Hematopoietic multipotent progenitor cell treated with erythropoietin and hydrocortisone succinate and interleukin-3 and kit ligand, for 15 days (in vitro differentiated cells): ENCODE results near the gene CAPS.

ENCODE experiments used
- DNase-seq: peaks from one replicate; pipeline ENCODE4 v3.0.0-alpha.2; 2015; ENCODE audit warnings: low spot score

Gene CAPS

DNA sequence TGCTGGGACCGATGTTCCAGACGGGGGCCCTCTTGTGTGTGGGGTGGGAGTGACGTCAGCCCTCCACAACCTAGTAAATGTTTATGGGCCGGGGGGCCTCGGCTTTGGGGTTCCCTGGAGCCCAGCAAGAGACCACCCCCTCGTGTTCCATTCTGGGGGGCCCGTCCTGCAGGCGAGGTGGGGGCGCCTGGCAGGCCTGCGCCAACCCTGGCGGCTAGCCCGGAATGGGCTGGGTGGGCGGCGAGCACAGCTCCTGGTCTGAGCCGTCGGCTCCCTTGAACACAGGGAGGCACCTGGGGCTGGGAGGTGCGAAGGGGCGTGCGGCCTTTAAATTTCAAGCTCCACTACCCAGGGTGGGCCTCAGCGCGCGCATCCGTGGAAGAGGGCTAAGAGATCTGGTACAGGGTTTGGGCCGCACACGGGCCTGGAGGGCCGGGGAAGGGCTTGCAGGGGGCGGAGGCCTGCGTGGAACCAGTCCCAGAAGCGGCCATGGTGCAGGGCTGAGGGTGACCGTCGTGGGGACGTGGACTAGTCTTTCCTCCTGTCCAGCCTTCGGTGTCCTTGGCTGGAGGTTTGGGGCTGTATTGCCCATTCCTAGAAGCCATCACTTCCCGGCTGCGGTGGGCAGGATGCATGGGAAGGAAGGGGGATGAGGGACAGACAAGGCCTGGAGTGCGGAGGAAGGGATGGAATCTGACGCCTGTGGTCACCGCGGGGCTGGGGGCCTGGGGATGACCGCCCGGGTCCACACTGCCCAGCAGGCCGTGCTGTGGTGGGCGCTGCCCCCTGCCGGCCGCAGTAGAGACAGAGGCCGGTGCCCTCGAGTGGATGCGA is 21.9 kb upstream of the CAPS start:
- DNase-seq, result peak; percentile 33

DNA sequence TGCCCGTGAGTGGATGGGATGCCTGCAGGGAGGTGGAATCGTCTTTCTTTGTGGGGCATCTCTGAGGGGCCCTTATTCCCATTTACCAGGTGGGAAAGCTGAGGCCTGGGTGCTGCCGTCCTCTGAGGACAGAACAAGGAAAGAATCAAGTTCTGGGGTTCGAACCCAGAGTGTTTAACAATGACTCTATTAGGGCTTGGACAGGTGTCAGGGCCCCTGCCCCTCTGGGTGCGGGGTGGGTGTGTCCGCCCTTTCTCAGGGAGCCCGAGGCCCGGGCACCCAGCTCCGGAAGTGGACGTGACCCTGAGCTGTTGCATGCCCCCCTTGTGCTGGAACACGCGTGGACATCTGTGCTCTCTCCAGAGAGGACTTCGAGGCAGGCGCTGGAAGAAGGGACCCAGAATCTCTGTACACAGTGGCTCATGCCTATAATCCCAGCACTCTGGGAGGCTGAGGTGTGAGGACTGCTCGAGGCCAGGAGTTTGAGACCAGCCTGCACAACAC is 21.2 kb upstream of the CAPS start:
- DNase-seq, result no peak

DNA sequence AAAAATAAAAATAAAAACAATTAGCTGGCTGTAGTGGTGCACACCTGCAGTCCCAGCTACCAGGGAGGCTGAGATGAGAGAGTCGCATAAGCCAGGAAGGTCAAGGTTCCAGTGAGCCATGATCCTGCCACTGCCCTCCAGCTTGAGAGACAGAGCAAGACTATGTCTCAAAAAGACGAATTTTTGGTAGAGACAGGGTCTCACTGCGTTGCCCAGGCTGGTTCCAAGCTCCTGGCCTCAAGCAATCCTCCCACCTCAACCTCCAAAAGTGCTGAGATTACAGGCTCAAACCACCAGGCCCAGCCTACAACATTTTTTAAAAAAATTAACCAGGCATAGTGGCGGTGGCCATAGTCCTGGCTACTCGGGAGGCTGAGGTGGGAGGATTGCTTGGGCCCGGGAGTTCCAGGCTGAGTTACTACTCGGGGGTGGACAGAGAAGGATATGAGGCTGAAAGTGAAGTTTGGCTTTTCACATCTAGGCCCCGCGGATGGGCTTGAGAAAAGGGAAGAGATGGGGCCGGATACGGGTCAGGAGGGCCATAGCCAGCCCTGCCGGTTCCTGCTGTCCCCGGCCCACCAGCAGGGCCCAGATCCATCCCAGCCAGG is 20.7 kb upstream of the CAPS start:
- DNase-seq, result no peak

DNA sequence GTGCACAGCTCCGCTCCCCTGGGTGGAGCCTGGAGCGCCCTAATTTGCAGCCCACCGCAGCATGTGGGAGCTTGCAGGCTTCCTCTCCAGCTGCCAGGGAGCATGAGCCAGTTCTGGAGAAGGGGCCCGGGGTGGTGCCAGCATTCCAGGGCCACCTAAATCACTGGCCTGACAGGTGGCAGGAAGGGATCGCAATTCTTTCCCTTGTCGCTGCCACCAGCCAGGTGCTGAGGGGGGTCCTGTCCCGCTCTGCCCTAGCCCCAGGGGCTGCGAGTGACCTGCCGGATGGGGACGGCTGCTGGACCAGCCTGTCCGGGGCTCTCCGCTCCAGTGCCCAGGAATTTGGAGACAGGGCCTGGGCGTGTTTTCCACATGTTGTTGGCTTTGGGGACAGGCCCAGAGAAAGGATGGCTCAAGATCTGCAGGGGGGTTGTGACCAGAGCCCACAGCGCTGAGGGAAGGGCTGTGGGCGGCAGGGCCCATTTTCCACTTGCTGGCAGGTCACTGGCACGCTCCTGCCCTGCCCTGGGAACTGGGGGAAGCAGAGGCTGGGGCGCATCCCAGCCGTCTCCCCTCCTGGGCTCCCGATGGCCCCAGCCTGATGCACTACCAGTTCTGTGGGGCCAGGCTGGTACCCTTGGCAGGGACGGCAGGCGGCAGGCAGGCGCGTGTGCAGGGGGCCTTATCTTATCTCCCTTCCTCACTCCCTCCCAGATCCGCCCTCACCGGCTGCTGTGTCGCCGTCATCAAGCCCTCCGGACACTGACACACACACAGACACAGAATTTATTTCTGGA is 19.9 kb upstream of the CAPS start:
- peak; percentile 85 for DNase-seq

DNA sequence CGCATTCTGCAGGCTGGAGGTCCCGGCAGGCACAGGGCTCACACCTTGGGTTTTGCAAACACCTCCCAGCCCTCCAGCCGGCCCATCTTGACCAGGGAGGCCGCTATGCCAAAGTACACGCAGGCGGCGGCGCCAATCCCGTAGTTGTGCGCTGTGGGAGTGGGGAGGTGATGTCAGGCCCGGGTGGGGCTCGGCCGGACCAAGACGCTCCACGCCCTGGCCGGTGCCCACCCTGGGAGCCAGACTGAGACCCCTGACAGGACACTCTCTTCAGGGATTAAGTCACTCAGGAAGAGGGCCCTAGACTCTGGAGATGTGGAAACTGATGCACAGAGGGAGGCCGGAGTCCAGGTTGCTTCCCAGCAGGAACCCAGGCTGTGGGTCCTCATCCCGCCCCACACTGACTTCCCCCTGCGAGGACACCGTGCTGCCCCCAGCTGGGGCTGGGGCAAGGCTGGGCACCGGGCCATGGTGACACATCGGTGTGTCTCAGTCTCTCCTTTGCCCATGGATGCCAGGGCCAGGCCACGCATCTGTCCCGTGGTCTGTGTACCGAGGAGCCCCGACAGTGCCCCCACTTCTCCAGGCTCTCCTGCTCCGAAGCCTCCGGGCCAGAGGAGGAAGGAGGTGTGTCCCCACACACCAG is 19.2 kb upstream of the CAPS start:
- peak; percentile 25 for DNase-seq

DNA sequence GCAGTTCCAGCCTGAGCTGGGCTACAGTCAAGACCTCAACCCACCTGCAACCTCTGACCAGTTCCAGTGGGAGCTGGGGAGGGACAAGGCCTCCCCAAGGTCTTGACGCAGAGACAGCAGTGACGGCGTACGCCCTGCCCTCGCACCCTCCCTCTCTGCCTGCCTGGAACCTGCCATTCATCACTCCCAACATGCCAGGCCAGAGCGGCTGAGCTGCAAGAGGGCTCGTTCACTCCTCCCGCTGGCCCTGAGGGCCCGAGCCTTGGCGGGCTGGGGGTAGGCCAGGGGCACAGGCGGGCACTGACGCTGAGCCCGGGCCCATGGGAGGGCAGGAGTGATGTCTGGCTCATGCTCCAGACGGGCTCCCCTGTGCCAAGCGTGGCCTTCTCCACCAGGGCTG is 18.6 kb upstream of the CAPS start:
- DNase-seq, result no peak

DNA sequence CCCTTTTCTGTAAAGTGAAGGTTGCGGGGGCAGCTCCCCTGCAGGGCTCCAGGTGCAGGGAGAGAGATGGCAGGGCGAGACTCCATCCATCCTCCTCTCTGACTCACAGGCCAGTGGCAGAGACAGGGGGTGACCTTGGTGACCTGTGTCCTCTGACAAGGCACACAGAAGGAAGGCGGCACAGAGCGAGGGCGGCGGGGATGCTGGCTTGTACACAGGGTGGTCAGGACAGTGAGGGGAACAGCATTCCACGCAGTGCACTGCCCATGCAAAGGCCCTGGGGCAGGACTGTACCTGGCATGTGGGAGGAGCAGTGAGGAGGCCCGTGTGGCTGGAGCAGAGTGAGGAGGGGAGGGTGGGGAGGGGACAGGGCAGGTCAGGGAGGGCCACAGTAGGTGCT is 18.2 kb upstream of the CAPS start:
- no peak for DNase-seq

DNA sequence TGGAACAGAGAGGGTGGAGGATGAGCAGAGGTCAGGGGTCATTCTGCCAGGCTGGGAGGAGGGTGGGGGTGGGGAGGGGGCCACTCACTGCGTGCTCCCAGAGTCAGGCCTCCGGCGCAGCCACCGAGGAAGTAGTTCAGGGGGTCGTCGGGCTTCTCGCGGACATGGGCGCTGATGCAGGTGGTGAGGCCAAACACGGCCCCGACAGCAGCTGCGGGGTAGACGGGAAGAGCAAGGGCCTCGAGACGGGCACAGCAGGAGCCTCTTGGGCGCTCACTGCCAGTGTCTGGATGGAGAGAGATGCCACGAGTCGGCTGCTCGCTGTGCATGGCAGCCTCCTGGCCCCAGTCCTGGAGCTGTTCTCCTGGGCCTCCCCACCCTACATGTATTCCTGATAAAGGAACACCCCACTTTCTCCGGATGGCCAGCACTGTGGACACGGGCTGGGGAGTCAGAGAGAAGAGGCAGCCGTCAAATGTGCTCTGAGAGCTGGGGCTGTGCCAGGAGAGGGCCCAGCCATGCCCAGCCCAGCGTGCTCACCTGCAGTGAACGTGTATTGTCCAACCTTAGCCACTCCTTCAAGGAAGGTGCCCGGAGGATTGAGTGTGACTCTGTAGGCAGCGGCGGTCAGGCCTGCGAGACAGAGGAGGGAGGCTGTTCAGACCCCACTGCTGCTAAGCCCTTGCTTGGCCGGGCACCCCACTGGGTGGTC is 17.5 kb upstream of the CAPS start:
- no peak for DNase-seq

DNA sequence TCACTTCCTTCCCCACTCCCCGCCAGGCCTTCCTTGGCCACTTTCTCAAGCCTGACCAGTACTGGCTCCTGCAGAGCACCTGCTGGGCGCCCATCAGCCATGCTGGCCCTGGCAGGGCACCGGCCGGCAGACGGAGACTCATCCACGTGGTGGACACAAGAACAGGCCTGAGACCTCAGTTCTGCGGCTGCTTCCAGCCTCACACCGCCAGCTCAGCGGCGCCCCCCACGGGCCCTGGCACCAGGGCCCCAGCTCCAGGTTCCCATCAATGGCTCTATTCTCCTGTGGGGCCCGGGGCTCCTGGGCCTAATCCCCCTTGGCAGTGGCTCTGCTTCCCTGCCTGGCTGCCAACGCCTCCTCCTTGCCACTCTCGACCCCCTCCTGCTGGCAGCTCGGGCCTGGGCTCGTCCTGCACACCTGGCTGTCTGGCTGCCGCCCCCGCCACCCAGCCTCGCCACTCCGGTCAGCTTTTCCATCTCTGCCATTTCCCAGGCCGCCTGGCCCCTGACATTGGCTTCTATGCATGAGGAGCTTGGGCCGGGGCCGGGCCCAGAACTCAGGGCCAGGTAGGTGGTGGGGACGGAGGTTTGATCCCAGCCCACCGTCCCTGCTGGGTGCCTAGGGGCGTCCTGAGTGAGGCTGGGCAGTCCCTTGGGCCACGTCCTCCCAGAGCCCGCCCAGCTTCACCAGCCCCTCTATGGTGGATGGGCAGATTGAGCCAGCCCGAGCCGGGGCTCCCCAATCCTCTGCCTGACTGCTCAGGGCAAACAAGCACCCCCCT is 16.7 kb upstream of the CAPS start:
- no peak for DNase-seq

DNA sequence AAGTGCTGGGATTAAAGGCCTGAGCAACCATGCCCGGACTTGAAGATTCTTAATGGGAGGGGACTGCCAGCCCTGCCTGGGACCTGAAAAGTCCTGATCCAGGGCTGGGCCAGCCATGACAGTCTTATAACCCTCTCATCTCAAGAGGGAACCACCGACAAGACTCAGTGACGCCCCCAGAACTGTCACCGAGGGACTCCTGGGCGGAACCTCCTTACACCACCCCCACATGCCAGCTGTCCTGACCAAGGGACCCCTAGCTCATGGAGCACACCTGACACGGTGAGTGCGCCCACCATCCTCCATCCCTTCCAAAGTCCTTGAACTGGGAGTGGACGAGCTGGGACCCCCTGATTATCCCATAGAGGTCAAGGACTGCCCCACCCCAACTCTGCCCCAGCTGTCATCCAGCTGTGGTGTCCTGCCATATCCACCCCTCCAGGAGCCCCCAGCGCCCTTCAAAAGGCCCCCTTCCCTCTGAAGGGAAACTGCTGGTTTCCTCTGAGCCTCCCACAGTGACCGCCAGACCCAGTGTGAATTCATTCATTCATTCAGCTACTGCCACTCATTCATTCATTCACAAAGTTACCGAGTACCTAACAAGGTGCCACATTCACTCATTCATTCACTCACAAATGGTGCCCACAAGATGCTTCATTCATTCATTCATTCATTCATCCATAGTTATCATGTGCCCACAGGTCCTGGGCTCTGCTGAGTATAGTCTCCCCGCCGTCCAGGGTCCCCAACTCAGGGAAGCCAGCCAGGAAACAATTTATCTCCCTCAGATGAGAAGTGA is 14.1 kb upstream of the CAPS start:
- no peak for DNase-seq

DNA sequence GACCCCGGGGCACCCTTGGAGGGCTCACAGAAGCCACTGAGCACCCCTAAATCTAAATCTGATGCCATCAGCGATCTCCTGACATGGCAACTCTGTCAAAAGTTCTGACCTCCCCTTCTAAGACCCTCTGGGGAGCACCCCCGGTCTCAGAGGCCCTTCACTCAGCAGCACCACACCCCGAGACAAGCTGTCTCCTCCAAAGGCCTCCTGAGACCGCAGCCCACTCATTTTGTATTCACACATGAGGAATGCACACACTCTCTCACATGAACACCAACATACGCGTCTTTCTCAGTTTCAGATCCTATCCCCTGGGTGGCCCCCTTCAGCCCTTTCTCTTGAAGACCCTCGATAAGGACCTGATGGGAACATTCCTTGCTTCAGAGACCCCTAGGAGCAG is 13.1 kb upstream of the CAPS start:
- DNase-seq, result no peak

DNA sequence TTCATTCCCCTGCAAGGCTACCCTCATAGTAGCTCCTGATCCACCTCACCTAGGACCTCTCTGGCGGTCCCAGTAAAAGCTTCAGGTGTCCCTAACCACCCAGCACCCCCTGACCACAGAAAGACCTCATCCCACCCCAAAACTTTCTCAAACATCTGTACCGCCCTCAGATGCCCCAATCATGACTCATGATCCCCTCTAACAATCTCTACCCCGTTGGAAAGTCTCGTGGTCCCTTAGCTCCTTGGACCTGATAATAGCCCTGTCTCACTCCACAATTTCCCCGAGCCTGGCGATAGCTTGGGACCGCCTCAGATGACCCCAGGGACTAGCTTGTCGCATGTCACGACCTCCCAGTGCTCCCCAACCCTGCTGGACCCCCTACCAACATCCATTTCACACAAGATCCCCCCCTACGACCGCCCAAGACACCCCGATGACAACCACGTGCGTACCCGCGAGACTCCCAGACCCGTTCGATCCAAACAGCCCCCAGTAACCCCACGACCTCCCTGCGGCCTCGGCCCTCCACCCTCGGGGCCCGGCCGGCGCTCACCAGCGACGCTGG is 10.9 kb upstream of the CAPS start:
- peak; percentile 32 for DNase-seq

DNA sequence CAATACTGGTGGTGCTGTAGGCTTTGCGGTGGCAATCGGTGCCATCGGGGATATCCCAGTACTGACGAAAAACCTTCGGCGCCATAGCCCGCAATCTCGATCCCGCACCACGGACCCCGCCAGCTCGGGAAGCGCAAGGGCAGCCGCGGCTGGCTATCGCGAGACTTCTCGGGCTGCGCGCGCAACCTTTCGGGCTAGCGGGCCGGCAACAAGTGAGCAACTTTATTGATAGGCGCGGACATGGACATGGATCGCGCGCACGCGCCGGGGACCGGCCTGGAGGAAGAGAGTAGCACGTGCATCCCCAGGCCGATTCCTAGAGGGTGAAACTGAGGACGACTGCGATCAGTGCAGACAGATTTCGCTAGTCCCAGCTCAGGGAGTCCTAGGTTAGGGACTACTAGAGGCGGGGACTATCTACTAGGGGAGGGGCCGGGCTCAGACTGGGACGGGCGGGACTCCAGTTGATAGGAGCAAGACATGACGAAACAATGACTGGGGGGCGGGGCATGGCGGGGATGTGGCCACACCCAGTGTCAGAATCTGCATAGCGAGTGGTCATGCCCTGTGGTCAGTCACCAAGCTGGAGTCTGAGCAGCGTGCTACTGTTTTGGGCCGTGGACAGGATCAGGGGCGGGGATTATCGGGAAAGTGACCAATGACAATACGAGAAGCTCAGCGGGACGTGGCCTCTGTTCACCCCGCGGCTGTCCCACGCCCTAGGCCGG is 10.3 kb upstream of the CAPS start, which contains the start of gene NDUFA11:
TSS of gene NDUFA11 (minus strand) at position 167 of the 728 bp plus-strand sequence. CDS start at position 85, 82 bp downstream.
- peak; percentile 96 for DNase-seq

DNA sequence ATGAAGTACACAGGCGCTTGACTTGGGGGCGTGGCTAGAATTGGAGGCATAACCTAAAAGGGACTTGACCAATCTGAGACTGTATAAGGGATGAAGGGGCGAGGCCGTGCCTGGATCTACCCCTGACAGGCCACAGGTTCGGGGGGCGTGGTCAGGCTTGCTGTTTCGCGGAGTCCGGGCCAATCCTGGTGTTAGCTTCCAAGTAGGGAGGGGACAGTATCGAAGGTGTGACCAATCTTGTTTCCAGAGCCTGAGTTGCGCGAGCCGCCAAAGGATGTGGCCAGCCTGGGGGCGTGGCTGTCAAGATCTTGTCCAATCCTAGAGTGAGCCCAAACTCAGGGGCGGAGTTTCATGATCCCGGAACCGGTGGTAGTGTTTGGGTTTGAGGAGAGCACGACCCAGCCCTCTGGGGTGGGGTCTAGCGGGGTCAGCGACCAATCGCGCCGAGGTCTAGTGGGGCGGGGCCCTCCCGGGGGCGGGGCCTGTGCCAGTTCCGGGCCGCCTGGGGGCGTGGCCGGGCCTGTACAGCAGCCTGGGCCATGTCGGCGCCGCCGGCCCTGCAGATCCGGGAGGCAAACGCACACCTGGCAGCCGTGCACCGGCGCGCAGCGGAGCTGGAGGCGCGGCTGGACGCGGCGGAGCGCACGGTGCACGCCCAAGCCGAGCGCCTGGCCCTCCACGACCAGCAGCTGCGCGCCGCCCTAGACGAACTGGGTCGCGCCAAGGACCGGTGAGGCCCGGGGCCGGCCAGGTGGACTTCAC is 9.5 kb upstream of the CAPS start, which contains the start of gene VMAC:
TSS of gene VMAC (plus strand) at position 521 of the 762 bp plus-strand sequence. CDS start at position 540, 19 bp downstream.
- DNase-seq, result peak; percentile 100

DNA sequence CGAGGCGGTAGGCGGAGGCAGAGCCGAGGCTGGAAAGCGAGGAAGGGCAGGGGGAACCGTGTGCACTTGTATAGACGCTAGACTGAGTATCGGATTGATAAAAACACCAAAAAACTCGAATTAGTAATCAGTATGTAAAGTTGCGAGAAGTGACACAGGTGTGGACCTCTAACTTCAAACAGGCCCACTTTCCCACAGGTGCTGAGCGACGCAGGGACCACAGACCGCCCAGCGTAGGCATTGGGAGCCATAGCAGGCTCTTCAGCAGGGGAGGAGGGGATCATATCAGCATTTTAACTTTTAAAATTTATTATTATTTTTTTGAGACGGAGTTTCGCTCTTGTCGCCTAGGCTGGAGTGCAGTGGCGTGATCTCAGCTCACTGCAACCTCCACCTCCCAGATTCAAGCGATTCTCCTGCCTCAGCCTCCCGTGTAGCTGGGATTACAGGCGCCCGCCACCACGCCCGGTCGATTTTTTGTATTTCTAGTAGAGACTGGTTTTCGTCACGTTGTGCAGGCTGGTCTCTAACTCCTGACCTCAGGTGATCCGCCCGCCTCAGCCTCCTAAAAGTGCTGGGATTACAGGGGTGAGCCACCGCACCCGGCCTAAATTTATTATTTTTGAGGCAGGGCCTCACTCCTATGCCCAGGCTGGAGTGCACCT is 8.8 kb upstream of the CAPS start:
- DNase-seq, result no peak

DNA sequence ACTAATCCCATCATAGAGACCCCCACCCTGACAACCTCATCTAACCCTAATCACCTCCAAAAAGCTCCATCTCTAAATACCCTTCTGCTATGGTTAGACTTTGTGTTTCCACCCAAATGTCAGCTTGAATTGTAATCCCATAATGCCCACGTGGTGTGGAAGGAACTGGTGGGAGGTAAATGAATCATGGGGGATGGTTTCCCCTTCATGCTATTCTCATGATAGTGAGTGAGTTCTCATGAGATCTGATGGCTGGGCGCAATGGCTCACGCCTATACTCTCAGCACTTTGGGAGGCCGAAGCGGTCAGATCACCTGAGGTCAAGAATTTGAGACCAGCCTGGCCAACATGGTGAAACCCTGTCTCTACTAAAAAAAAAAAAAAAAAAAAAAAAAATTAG is 6.8 kb upstream of the CAPS start:
- DNase-seq, result no peak

DNA sequence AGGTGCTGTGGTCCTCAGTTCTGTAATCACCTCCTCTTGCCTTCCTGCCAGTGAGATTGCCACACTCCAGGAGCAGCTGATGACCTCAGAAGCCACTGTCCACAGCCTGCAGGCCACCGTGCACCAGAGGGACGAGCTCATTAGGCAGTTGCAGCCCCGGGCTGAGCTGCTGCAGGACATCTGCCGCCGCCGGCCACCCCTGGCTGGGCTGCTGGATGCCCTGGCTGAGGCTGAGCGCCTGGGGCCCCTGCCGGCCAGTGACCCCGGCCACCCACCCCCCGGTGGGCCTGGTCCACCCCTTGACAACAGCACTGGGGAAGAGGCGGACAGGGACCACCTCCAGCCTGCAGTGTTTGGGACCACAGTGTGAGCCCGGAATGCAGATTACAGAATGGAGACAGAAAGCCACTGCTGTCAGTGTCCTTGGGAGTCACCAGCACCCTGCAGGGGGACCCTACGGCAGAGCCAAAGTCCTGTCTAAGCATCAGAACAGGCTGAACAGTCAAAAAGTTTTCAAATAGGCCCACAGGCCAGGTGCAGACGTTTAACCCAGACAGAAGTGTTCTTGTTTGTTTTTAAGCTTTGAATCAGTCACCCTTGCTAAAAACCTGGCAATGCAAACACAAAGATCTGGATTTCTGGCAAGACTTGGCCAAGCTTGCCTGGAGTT is 5.1 kb upstream of the CAPS start:
- DNase-seq, result no peak
